Stimulated activated CD4-positive, alpha-beta T cell treated with anti-CD3 and anti-CD28 coated beads, TNF-alpha, amount 100 ng/mL, for 24 hours (primary cell): ENCODE results near the gene JMJD1C.

Source experiments
- DNase-seq, 3 experiments: peaks; one replicate each; pipeline ENCODE4 v3.0.0-alpha.2; 2020; ENCODE audit warnings: low read depth in 3 of 3

The JMJD1C gene

GRCh38 chr10:63481815-63482421 lies 16.1 kb upstream of the JMJD1C start:
- no peak for DNase-seq

- DNase-seq: no peak
Measured at GRCh38 chr10:63480237-63480636, 14.5 kb upstream of the JMJD1C start.

- DNase-seq: no peak
Measured at GRCh38 chr10:63478564-63478963, 12.8 kb upstream of the JMJD1C start.

- DNase-seq: no peak
Measured at GRCh38 chr10:63477927-63478326, 12.2 kb upstream of the JMJD1C start.

- DNase-seq: no peak
Measured at GRCh38 chr10:63474488-63474887, 8.7 kb upstream of the JMJD1C start.

GRCh38 chr10:63470928-63471327 lies 5.2 kb upstream of the JMJD1C start:
- DNase-seq: no peak

- no peak for DNase-seq
Measured at GRCh38 chr10:63468947-63469346, 3.2 kb upstream of the JMJD1C start.

GRCh38 chr10:63467841-63468240 lies 2.1 kb upstream of the JMJD1C start:
- no peak for DNase-seq

GRCh38 chr10:63466144-63466935 lies 563 bp upstream of the JMJD1C start:
- peak in 1 of 3 experiments; percentile 23 for DNase-seq

- no peak for DNase-seq
Measured at GRCh38 chr10:63464402-63465292, 1.1 kb downstream of the JMJD1C start.

GRCh38 chr10:63462442-63462841 lies 3.3 kb downstream of the JMJD1C start:
- no peak for DNase-seq

GRCh38 chr10:63458177-63458576 lies 7.6 kb downstream of the JMJD1C start:
- no peak for DNase-seq

- DNase-seq: no peak
Measured at GRCh38 chr10:63457594-63457993, 8.2 kb downstream of the JMJD1C start.

GRCh38 chr10:63456437-63457210 lies 9.2 kb downstream of the JMJD1C start:
- no peak for DNase-seq

- no peak for DNase-seq
Measured at GRCh38 chr10:63455507-63455906, 10.3 kb downstream of the JMJD1C start.

GRCh38 chr10:63454631-63455030 lies 11.1 kb downstream of the JMJD1C start:
- no peak for DNase-seq

- no peak for DNase-seq
Measured at GRCh38 chr10:63452524-63452923, 13.3 kb downstream of the JMJD1C start.

- DNase-seq: no peak
Measured at GRCh38 chr10:63446716-63447440, 18.9 kb downstream of the JMJD1C start.

- DNase-seq: no peak
Measured at GRCh38 chr10:63441404-63441803, 24.4 kb downstream of the JMJD1C start.

GRCh38 chr10:63439607-63440006 lies 26.2 kb downstream of the JMJD1C start:
- DNase-seq: no peak
